Hematopoietic multipotent progenitor cell treated with erythropoietin and hydrocortisone succinate and interleukin-3 and kit ligand, for 6 days (in vitro differentiated cells): ENCODE data around the gene SPN.
A peak's percentile ranks its signal among the peaks of the same experiment; 100 is the strongest.
"Not testable (repeated sequence)": the region's sequence is repeated elsewhere in the genome, so short reads cannot be mapped to it uniquely, and the experiment has no call there.

Experiments
- DNase-seq: peaks from one replicate; pipeline ENCODE4 v3.0.0-alpha.2; 2015

The SPN gene, protein sequence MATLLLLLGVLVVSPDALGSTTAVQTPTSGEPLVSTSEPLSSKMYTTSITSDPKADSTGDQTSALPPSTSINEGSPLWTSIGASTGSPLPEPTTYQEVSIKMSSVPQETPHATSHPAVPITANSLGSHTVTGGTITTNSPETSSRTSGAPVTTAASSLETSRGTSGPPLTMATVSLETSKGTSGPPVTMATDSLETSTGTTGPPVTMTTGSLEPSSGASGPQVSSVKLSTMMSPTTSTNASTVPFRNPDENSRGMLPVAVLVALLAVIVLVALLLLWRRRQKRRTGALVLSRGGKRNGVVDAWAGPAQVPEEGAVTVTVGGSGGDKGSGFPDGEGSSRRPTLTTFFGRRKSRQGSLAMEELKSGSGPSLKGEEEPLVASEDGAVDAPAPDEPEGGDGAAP

DNA sequence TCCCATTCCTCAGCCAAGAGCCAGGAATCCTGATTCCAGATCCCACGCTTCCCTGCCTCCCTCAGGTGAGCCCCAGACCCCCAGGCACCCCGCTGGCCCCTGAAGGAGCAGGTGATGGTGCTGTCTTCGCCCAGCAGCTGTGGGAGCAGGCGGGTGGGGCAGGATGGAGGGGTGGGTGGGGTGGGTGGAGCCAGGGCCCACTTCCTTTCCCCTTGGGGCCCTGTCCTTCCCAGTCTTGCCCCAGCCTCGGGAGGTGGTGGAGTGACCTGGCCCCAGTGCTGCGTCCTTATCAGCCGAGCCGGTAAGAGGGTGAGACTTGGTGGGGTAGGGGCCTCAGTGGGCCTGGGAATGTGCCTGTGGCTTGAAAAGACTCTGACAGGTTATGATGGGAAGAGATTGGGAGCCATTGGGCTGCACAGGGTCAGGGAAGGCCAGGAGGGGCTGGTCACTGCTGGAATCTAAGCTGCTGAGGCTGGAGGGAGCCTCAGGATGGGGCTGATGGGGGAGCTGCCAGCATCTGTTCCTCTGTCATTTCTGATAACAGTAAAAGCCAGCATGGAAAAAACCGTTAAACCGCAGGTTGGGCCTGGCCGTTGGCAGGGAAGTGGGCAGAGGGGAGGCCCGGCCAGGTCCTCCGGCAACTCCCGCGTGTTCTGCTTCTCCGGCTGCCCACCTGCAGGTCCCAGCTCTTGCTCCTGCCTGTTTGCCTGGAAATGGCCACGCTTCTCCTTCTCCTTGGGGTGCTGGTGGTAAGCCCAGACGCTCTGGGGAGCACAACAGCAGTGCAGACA lies at the start of gene SPN:
TSS of gene SPN (plus strand) at position 232 of the 791 bp plus-strand sequence. CDS start at position 714, 482 bp downstream.
- DNase-seq: peak; percentile 98

DNA sequence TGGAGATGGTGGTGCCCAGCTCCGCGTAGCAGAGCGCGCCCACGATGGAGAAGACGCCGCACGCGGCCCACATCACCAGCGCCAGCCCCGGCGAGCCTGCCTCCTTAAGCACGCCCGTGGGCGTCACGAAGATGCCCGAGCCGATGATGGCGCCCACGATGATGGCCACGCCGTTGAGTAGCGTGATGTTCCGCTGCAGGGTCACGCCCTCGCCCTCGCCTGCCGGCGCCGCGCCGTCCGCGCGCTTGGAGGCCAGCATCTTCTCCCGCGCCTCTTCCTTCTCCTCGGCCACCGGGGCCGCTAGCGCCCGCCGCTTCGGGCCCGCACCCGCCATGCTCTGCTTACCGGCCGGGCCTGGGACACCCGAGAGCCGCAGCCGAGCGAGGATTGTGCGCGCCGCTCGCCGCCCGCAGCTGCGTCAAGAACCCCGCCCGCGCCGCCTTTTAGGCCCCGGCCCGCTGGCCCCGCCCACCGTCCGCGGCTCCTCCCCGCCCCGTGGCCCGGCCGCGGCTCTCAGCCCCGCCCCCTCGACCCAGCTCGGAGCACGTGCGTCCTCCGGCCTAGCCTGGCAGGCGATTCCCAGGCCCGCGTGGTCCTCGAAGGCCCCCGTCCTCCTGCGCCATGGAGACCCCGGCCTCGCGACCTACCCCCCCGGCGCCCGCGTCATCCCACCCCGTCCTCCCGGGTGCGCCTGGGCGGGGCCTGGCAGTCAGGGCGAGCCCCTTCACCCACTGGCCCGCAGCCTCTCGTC lies 49.6 kb upstream of the SPN start:
- peak; percentile 95 for DNase-seq

DNA sequence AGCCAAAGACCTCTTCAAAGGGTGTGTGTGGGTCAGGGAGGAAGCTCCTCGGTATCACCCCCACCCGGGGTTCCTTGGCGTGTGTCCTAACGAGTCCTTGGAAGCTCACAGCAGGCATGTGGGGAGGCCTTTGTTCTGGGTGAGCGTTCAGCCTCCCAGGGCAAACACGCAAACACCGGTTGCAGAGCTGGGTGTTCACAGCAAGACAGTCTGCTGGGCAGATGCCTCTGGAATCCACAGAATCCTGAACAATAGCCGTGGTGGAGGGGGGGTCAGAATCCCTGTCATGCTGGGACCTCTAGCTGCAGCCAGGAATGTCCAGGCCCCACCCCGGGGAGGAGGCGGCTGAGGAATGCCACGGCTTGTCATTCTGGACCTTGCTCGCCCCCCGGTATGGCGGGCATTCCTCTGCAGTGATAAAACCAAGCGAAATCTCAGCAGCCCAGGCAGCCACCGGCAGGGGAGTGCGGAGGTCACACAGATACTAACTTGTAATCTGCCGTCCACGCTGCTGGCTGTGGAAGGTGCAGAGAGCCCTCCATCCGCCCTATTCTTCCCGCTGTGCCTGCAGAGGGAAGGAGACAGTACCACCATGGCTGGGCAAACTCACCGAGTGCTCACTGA lies 48.2 kb upstream of the SPN start:
- not testable (repeated sequence) for DNase-seq

DNA sequence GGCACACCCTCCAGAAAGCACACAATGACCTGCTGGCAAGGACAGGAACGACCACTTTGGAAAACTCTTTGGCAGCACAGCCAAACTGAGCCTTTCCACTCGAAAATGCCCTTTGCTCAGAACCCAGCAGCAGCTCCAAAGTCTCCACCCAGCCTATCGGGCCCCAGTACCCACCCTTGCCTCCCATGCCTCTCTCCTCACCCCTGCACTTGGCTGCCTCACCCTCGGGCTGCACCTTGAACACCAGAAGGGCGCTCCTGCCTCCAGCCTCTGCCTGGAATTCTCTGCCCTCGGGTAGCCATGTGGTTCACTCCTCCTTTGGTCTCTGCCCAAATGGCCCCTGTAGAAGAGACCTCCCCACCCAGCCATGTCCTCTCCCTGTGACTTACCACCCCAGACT lies 46.9 kb upstream of the SPN start:
- not testable (repeated sequence) for DNase-seq

DNA sequence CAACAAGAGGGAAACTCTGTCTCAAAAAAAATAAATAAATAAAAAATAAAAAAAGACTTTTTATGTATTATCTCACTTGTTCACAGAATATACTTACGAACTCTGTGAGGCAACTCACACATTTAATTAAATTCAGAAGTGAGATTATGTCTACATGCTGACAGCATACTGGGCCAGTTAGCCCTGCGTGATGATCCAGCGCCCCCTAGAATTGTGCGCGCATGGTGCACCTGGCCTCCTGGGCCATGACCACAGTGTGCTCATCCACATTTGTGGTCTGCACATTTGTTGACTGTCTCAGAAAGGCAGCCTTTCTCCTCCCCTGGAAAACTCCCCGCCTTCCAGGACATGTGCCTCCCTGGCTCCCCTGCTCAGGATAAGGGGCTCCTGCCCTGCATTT lies 42.5 kb upstream of the SPN start:
- peak; percentile 68 for DNase-seq

DNA sequence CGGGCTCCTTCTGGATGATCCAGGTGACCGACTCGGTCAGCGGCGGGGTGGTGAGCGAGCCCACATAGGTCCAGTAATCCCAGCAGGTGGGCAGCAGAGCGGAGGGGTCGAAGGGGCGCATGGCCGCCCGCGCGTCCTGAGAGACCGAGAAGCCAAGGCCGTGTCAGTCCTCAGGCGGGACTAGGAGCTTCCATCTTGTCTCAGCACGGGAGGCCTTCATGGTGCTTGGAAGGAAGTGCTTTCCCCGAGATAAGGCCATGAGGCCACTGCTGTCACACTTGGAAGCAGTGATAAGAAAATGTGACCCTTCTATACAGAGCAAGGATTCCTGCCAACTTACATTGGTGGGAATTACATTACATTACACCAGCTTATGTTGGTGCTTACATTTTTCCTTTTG lies 40.3 kb upstream of the SPN start:
- peak; percentile 70 for DNase-seq

DNA sequence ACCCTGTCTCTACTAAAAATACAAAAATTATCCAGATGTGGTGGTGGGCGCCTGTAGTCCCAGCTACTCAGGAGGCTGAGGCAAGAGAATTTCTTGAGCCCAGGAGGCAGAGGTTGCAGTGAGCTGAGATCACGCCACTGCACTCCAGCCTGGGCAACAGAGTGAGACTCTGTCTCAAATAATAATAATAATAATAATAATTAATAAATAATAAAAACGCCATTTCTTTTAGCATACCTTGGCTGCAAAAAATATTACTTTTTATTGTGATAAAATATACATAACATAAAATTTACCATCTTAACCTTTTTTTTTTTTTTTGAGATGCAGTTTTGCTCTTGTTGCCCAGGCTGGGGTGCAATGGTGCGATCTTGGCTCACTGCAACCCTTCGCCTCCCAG lies 39.8 kb upstream of the SPN start:
- DNase-seq: not testable (repeated sequence)

DNA sequence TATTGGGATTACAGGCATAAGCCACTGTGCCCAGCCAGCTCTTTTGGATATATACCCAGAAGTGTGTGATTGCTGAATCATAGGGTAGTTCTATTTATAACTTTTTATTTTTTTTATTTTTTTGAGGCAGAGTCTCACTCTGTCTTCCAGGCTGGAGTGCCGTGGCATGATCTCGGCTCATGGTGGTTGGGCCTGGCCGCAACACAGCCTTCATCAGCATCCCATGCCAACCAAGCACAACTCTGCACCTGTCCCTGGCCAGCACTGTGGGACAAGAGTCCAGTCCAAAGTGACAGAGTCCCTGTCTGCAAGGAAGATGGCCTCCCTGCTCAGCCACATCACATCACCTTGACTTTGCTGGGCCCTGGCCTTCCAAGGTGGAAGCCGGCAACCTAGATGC lies 37.9 kb upstream of the SPN start:
- DNase-seq: not testable (repeated sequence)

DNA sequence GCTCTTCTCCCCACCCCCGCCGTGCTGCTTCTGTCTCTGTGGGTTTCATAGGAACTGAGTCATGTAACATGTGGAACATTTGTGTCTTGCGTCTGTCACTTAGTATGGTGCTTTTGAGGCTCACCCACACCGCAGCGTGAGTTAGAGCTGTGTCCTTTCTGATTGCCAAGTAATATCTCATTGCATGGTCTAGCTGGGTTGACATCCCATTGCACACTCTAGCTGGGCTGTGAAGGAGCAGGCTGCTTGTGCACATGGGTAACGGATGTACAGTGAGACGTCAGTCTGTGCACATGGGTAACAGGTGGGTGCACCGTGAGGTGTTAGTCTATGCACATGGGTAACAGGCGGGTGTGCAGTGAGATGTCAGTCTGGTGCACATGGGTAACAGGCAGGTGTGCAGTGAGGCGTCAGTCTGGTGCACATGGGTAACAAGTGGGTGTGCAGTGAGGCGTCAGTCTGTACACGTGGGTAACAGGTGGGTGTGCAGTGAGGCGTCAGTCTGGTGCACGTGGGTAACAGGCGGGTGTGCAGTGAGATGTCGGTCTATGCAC lies 36.2 kb upstream of the SPN start:
- not testable (repeated sequence) for DNase-seq

DNA sequence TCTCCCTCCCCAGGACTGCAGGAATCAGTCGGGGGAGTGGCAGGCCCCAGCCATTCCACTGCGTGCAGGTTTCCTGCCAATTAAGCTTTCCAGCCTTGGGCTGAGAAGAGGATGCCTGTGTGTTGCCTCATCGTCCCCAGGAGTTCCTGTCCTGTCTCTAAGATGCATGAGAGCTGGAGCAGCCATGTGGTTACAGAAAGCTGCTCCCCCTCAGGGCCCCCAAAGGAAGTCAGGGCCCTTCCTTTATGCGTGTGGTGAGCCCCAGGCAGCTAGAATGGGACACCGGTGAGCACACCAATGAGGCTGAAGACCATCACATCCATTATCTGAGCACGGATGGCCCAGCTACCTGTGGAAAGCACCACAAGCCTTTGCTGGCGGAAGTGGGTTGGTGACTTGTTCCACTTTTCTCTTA lies 35.4 kb upstream of the SPN start:
- not testable (repeated sequence) for DNase-seq

DNA sequence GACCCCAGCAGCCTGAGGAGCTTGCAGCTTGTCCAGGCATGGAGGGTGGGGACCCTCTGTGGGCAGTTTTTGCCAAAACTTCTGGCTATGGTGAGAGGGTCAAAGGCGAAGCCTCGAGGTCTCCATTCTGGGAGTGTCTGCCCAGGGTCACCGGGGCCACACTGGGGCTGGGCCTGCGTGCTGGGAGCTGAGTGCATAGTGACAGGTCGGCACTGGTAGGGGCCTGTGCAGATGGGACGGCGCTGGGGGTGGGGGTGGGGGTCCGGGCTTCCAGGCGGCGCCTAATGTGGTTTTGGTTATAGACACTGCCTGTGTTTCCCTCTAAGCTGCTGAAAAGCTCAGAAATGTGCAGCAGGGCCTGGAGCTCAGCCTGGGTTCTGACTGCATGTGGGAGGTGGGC lies 34.3 kb upstream of the SPN start:
- DNase-seq: not testable (repeated sequence)

DNA sequence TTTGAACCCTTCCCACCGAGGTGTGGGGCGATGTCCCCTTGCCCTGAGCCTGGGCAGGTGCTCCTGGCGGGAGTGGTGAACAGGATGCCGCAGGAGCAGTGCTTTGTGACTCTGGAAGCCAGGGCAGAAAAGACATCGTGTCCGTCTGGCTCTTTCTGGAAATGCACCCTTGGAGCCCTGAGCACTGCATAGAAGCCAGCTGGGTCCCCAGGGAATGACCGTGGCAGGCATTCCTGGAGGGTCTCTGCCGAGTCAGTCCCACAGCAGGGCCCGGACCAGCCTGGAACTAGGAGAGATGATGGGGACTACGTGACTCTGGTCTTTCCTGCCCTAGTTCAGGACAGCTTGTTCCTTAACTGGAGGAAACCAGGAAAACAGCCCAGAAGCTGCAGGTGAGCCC lies 33.7 kb upstream of the SPN start:
- DNase-seq: not testable (repeated sequence)

DNA sequence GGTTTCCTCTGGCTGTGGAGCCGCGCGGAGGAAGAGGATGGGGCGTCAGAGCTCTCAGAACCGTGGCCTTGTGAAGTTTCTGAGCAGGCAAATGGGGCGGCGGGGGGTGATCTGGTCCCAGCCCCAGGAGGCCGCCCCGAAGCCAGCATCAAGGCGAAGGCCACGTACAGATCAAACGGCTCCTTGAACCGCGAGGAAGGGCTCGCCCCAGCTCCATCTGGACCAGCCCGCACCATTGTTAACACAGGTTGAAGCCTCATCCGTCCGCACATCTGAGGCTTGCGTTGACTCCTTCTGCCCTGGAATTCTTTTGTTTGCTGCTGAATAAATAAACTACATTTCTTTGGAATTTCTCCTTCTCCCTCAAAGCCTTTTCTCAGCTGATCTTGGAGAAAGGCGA lies 31.4 kb upstream of the SPN start:
- DNase-seq: not testable (repeated sequence)

DNA sequence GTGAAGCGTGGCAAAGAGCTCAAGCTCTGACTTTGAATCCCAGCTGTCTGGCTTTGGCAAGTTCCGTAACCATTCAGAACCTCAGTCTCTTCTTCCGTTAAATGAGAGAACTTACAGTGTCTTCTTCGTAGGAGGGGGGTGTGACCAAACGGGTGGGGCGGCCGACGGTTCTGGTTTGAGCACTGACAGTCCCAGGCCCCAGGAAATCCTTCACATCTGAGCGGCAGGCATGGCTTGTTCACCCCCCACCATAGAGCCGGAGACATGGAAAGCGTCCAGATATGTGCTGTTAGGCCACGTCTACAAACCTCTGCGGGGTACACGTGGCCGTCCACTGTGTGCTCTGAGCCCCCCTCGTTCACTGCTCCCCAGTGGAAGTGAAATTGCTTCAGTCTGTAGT lies 27.1 kb upstream of the SPN start:
- not testable (repeated sequence) for DNase-seq

DNA sequence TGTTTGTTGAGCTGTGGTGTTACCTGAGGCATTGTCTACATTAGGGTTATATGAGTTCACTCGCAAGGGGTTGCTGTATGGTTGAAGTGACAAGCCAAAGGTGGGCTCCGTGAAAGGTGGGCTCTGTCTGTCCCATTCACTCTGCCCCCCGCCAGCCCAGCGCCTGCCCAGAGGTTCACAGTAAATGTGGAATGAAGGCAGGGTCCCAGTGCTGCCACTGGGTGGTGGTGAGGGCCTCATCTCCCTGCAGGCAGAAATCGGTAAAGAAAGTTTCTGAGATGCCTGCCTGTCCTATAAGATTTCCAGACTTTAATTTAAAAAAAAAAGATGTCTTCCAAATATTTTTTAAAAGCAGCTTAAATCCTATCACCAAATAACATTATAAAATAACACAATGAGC lies 26.7 kb upstream of the SPN start:
- DNase-seq: not testable (repeated sequence)

DNA sequence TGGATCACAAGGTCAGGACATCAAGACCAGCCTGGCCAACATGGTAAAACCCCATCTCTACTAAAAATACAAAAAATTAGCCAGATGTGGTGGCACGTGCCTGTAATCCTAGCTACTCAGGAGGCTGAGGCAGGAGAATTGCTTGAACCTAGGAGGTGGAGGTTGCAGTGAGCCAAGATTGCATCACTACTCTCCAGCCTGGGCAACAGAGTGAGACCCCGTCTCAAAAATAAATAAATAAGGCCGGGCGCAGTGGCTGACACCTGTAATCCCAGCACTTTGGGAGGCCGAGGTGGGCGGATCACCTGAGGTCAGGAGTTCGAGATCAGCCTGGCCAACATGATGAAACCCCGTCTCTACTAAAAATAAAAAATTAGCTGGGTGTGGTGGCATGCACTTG lies 24.3 kb upstream of the SPN start:
- not testable (repeated sequence) for DNase-seq

DNA sequence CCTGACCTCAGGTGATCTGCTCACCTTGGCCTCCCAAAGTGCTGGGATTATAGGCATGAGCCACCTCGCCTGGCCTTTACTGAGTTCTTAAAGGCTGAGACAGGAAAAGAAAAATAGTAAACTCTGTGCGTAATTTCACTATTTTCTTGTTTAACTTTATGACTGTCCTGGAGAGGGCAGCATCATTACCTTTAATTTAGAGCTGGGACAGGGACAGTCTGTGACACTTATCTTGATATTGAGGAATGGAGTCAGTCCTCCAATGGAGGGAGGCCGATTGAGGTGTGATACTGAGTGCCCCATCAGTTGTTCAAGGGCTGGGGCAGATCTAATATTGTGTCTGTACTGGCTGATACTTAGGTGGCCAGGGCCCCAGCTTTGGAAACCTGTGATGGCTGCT lies 21.5 kb upstream of the SPN start:
- peak; percentile 87 for DNase-seq

DNA sequence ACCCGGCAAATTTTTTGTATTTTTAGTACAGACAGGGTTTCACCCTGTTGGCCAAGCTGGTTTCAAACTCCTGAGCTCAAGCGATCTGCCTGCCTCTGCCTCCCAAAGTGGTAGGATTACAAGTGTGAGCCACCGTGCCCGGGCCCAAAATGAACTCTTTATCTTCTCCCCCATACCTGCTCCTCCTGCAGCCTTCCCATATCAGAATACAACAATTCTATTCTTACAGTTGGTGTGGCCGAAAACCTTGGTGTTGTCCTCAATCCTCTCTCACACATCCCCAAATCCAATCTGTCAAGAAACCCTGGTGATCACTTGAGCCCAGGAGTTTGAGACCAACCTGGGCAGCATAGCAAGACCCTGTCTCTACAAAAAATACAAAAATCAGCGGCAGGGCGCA lies 19.5 kb upstream of the SPN start:
- peak; percentile 67 for DNase-seq

DNA sequence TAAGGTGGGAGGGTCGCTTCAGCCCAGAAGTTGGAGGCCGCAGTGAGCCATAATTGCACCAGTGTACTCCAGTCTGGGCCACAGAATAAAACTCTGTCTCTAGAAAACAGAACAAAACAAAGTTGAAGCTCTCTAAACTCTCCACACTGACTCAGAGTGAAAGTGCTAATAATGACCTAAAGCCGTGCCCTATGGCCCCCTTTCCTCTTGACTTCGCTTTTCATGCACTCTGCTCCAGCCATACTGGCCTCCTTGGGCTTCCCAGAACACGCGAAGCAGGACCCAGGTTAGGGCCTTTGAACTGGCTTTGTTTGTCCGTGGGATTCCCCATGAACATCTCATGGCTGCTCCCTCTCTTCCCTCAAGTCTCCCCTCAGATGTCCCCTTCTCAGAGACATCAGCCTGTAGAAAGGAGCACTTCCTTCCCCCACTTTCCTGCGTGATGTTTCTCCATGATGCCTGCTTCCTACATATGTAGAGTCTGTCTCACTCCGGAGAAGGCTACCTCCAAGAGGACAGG lies 18.6 kb upstream of the SPN start:
- DNase-seq: no peak

DNA sequence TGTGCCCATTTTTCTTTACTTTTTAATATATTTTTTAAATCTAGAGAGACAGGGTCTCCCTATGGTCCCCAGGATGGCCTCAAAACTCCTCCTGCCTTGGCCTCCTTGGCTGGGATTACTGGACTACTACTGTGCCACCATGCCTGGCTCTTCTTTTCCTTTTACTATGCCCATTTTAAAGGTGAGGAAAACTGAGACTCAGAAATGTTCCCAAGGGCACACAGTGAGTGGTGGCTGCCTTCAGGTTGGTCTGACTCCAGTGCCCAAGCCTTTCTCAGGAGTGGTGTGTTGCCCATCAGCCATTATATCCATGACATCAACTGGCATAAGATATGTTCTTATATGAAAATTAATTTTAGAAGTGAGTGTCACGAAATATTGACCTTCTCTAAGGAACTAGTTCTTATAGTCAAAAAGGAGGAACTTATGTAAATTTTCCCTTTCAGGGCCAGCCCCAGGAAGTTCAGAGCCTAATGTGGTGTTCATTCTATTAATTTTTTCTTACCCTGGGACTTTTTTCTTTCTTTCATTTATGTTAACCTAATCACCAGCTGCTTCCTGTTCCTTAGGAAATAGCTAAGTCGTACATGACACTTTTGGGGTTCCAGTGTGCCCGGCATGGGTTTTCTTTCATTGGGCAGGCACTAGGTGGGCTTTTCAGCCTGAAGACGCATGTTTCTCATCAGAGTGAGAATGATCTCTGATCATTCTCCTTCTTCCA lies 17.9 kb upstream of the SPN start:
- peak; percentile 39 for DNase-seq

DNA sequence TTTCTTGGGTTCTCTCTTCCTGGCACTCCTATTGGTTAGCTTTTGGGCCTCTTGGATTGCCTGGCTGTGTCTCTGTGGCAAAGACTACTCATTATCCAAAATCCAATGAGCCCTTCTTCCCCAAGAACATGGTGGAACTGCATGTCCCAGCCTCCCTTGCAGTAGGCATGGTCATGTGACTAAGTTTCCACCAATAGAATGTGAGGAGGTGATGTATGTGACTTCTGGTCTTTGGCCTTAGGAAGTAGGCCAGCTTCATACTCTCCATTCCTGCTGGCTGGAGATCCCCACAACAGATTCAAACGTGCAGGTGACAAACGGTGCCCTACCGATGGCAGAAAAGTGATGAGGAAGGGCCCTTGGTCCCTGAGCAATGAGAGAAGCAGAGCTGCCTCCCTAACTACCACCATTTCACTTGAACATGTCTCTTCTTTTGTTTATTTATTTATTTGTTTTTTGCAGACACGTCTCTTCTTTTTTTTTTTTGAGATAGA lies 17.3 kb upstream of the SPN start:
- DNase-seq: peak; percentile 89
